GM23338 (cell line): Measurements from ENCODE around the gene ABCC5. TPM values are rescaled to one million over a fixed set of nuclear protein-coding genes. Genes with fewer than 3 reads are reported as not detected.

ENCODE experiments used
- ATAC-seq: fragments of 200-7000 bp; cut with Tn5 transposase; 3 replicates; pipeline ENCODE4 v1.9.1; 2020
- DNase-seq: peaks from one replicate; pipeline ENCODE4 v3.0.0-alpha.2; 2015; ENCODE audit warnings: low spot score
- H2AFZ ChIP-seq: fragments of 200-600 bp; sonication (generic); 2 replicates; pipeline ENCODE4 v1.8.0; 2016; ENCODE audit warnings: antibody characterized with exemption, mild to moderate bottlenecking, moderate library complexity
- H3F3A ChIP-seq: fragments of 200-600 bp; sonication (generic); replicated peaks from 2 replicates; pipeline ENCODE4 v1.8.0; 2017; ENCODE audit warnings: antibody characterized with exemption, mixed run types, low read depth
- H3K27ac ChIP-seq: fragments of 200-600 bp; sonication (generic); 2 replicates; pipeline ENCODE4 v1.6.1; 2016; ENCODE audit warnings: low read depth
- H3K27me3 ChIP-seq: fragments of 200-600 bp; sonication (generic); 2 replicates; pipeline ENCODE4 v1.8.0; 2016; ENCODE audit warnings: mild to moderate bottlenecking, mixed run types, moderate library complexity; ENCODE audit not compliant: insufficient read depth
- H3K36me3 ChIP-seq: fragments of 200-600 bp; sonication (generic); 2 replicates; pipeline ENCODE4 v1.8.0; 2016; ENCODE audit warnings: mild to moderate bottlenecking; ENCODE audit not compliant: insufficient read depth
- H3K4me1 ChIP-seq: fragments of 200-600 bp; sonication (generic); 2 replicates; pipeline ENCODE4 v1.8.0; 2016; ENCODE audit warnings: mild to moderate bottlenecking, moderate library complexity; ENCODE audit not compliant: insufficient read depth
- H3K4me2 ChIP-seq: fragments of 200-600 bp; sonication (generic); 2 replicates; pipeline ENCODE4 v1.7.1; 2017; ENCODE audit warnings: mixed run types
- H3K4me3 ChIP-seq: fragments of 200-600 bp; sonication (generic); 2 replicates; pipeline ENCODE4 v1.6.1; 2016; ENCODE audit warnings: mixed run types
- H3K79me2 ChIP-seq: fragments of 200-600 bp; sonication (generic); replicated peaks from 2 replicates; pipeline ENCODE4 v1.8.0; 2017; ENCODE audit warnings: mild to moderate bottlenecking; ENCODE audit not compliant: insufficient read depth
- H3K9me2 ChIP-seq: fragments of 200-600 bp; sonication (generic); 2 replicates; pipeline ENCODE4 v1.8.0; 2017; ENCODE audit not compliant: insufficient read depth
- H4K20me1 ChIP-seq: fragments of 200-600 bp; sonication (generic); replicated peaks from 2 replicates; pipeline ENCODE4 v1.8.0; 2017; ENCODE audit warnings: mild to moderate bottlenecking; ENCODE audit not compliant: insufficient read depth
- H3K27ac Mint-ChIP-seq: 2 replicates; pipeline ENCODE4 v1.8.0; 2020; ENCODE audit warnings: inconsistent platforms, mild to moderate bottlenecking, moderate library complexity, mixed read lengths
- H3K27me3 Mint-ChIP-seq: 3 replicates; pipeline ENCODE4 v1.8.0; 2022; ENCODE audit warnings: low read depth, mild to moderate bottlenecking, moderate library complexity, mixed read lengths, inconsistent platforms; ENCODE audit not compliant: insufficient read depth, poor library complexity
- H3K36me3 Mint-ChIP-seq: 3 replicates; pipeline ENCODE4 v1.8.0; 2021; ENCODE audit warnings: low read depth, mild to moderate bottlenecking, inconsistent platforms, moderate library complexity, mixed read lengths
- H3K4me1 Mint-ChIP-seq: 3 replicates; pipeline ENCODE4 v1.8.0; 2020; ENCODE audit warnings: mild to moderate bottlenecking, inconsistent platforms, mixed read lengths
- H3K4me3 Mint-ChIP-seq: 3 replicates; pipeline ENCODE4 v1.8.0; 2021; ENCODE audit warnings: moderate library complexity, mild to moderate bottlenecking, inconsistent platforms, mixed read lengths
- H3K9me3 Mint-ChIP-seq: 3 replicates; pipeline ENCODE4 v1.8.0; 2020; ENCODE audit warnings: moderate library complexity, mild to moderate bottlenecking, inconsistent platforms, mixed read lengths
- CREB1 ChIP-seq: fragments of 250-450 bp; sonication (Bioruptor Pico); IDR thresholded peaks from 2 replicates; pipeline ENCODE4 v1.5.0; 2020; ENCODE audit warnings: low read depth, mild to moderate bottlenecking, moderate library complexity
- CTCF ChIP-seq, 2 experiments: fragments of 200-600 bp in 1 of 2; sonication (generic) in 1 of 2; conservative IDR thresholded peaks; 2 replicates each; pipeline versions ENCODE4 v1.5.1 to v1.6.1; 2016 to 2017; ENCODE audit warnings: antibody characterized with exemption in 2 of 2, low read depth in 2 of 2, mild to moderate bottlenecking in 2 of 2, moderate library complexity in 1 of 2
- ETS1 ChIP-seq: IDR thresholded peaks from 2 replicates; pipeline ENCODE4 v1.6.1; 2016; ENCODE audit warnings: antibody characterized with exemption
- EZH2 ChIP-seq: fragments of 200-600 bp; sonication (generic); IDR thresholded peaks from one replicate; pipeline ENCODE4 v1.8.0; 2017; ENCODE audit warnings: antibody characterized with exemption, mild to moderate bottlenecking, low read depth; ENCODE audit not compliant: unreplicated experiment
- EZH2phosphoT487 ChIP-seq: fragments of 200-600 bp; sonication (generic); IDR thresholded peaks from one replicate; pipeline ENCODE4 v1.8.1; 2018; ENCODE audit warnings: antibody characterized with exemption; ENCODE audit not compliant: unreplicated experiment
- JUNB ChIP-seq: IDR thresholded peaks from one replicate; pipeline ENCODE4 v1.6.1; 2016; ENCODE audit warnings: antibody characterized with exemption; ENCODE audit not compliant: unreplicated experiment
- NANOG ChIP-seq: IDR thresholded peaks from 2 replicates; pipeline ENCODE4 v1.6.1; 2016; ENCODE audit warnings: antibody characterized with exemption, borderline replicate concordance
- POLR2AphosphoS5 ChIP-seq: IDR thresholded peaks from 2 replicates; pipeline ENCODE4 v1.6.1; 2016; ENCODE audit warnings: antibody characterized with exemption, low read depth
- REST ChIP-seq: IDR thresholded peaks from one replicate; pipeline ENCODE4 v1.6.1; 2018; ENCODE audit warnings: antibody characterized with exemption; ENCODE audit not compliant: unreplicated experiment
- STAT1 ChIP-seq: IDR thresholded peaks from one replicate; pipeline ENCODE4 v1.6.1; 2016; ENCODE audit warnings: antibody characterized with exemption; ENCODE audit not compliant: unreplicated experiment
- ZNF114 ChIP-seq: fragments of 250-450 bp; sonication (Bioruptor Pico); IDR thresholded peaks from 2 replicates; pipeline ENCODE4 v1.5.0; 2020; ENCODE audit warnings: mild to moderate bottlenecking, moderate library complexity
- ZNF331 ChIP-seq: fragments of 250-450 bp; sonication (Bioruptor Pico); IDR thresholded peaks from 2 replicates; pipeline ENCODE4 v1.5.0; 2020; ENCODE audit warnings: low read depth, mild to moderate bottlenecking, moderate library complexity
- ZNF462 ChIP-seq: fragments of 250-450 bp; sonication (Bioruptor Pico); IDR thresholded peaks from 2 replicates; pipeline ENCODE4 v1.5.0; 2020; ENCODE audit warnings: mild to moderate bottlenecking, moderate library complexity
- polyA plus RNA-seq: library from polyadenylated mRNA; unstranded; fragments of >200 nt; fragmentation: Nextera tagmentation; extraction: Ambion mirVana; gene quantifications from 2 replicates; pipeline ENCODE4 v1.2.1, GENCODE V29; 2016
- total RNA-seq: library from RNA; depleted of rRNA; stranded (reverse); fragments of >200 nt; shearing (Covaris generic); gene quantifications from 2 replicates; pipeline ENCODE4 v1.2.3, GENCODE V29; 2014

ABCC5 gene
- total and polyA plus RNA-seq, 2 experiments from 2014 or later = 14.0 to 39.9 TPM

- Histone ChIP-seq H3K9me2 (no peaks in the 10 kb centered on the region), H3K27ac (no peak overlapping the region), H3F3A (no peaks in the 10 kb centered on the region), H3K4me3 (no peak overlapping the region), H3K4me1 (no peaks in the 10 kb centered on the region), H2AFZ (no peak overlapping the region), H3K79me2 (no peaks in the 10 kb centered on the region), H3K36me3 (0 out of 2 replicates have a peak, but pooled peaks cover 14% of the 10 kb centered on the region), H3K27me3 (no peaks in the 10 kb centered on the region), H4K20me1 (no peaks in the 10 kb centered on the region; the same call in 1 of the 2 replicates), H3K4me2 (no peak overlapping the region)
- Mint-ChIP-seq H3K4me1 (no peaks in the 10 kb centered on the region), H3K9me3 (no peaks in the 10 kb centered on the region), H3K27ac (no peak overlapping the region), H3K36me3 (peaks cover 31% of the 10 kb centered on the region), H3K27me3 (peaks cover 8% of the 10 kb centered on the region), H3K4me3 (no peak overlapping the region)
- DNase-seq = no peak
- TF ChIP-seq REST (no peak), JUNB (no peak), ZNF331 (CRISPR knock-in tag) (no peak), NANOG (no peak), ZNF114 (CRISPR knock-in tag) (no peak), ZNF462 (no peak), CTCF (conservative IDR thresholded peaks at IDR 0.05; ENCODE audit: low read depth in 2 of 2) (no peak), POLR2AphosphoS5 (no peak), EZH2 (no peak), ETS1 (no peak), CREB1 (CRISPR knock-in tag) (no peak), STAT1 (no peak), EZH2phosphoT487 (no peak)
- ATAC-seq = no peak
Measured at GRCh38 chr3:183933160-183933559, 84.5 kb downstream of the ABCC5 start.
